IPS-20b (cell line): Measurements from ENCODE around the gene SPINDOC.

Experiments used
- H3K27ac ChIP-seq: one replicate; pipeline ENCODE4 v1.5.1; 2013; ENCODE audit warnings: low read length
- H3K27me3 ChIP-seq: 2 replicates; pipeline ENCODE4 v1.6.1; 2013; ENCODE audit warnings: mild to moderate bottlenecking, low read length, inconsistent platforms; ENCODE audit not compliant: insufficient read depth
- H3K36me3 ChIP-seq: 2 replicates; pipeline ENCODE4 v1.6.1; 2013; ENCODE audit warnings: low read depth, mild to moderate bottlenecking, inconsistent platforms, low read length, moderate library complexity; ENCODE audit not compliant: insufficient read depth
- H3K4me1 ChIP-seq: 2 replicates; pipeline ENCODE4 v1.6.1; 2013; ENCODE audit warnings: mild to moderate bottlenecking, control low read depth, inconsistent platforms, low read length, moderate library complexity; ENCODE audit not compliant: insufficient read depth
- H3K4me3 ChIP-seq: 2 replicates; pipeline ENCODE4 v1.5.1; 2013; ENCODE audit warnings: mild to moderate bottlenecking, low read length, inconsistent platforms
- H3K9ac ChIP-seq: 2 replicates; pipeline ENCODE4 v1.6.1; 2013; ENCODE audit warnings: low read depth, mild to moderate bottlenecking, inconsistent platforms, low read length, moderate library complexity
- H3K9me3 ChIP-seq: 2 replicates; pipeline ENCODE4 v1.6.1; 2013; ENCODE audit warnings: mild to moderate bottlenecking, low read depth, low read length, inconsistent platforms; ENCODE audit not compliant: insufficient read depth

Gene SPINDOC

GRCh38 chr11:63813035-63813562, at the start of gene SPINDOC:
SPINDOC (plus strand) TSS chr11:63813456; CDS start chr11:63813687, 231 bp downstream.
- Histone ChIP-seq H3K36me3 (peaks cover 35% of the 10 kb centered on the region), H3K27me3 (peaks cover 8% of the 10 kb centered on the region), H3K9ac (peak within 1 kb of the TSS; percentile 97), H3K27ac (peak within 1 kb of the TSS; percentile 95), H3K4me1 (peaks cover 14% of the 10 kb centered on the region), H3K4me3 (peak within 1 kb of the TSS; percentile 90), H3K9me3 (no peaks in the 10 kb centered on the region)

GRCh38 chr11:63763496-63764339, 49.5 kb upstream of the SPINDOC start:
- peaks cover 43% of the 10 kb centered on the region for H3K4me1 ChIP-seq
- H3K9me3 ChIP-seq: no peaks in the 10 kb centered on the region
- H3K36me3 ChIP-seq: peaks cover 30% of the 10 kb centered on the region
- H3K27ac ChIP-seq: peak overlapping the region; percentile 48
- peak overlapping the region; percentile 91 for H3K9ac ChIP-seq
- no peaks in the 10 kb centered on the region for H3K27me3 ChIP-seq
- H3K4me3 ChIP-seq: peak overlapping the region; percentile 91

GRCh38 chr11:63764340-63764678, 48.9 kb upstream of the SPINDOC start:
- Histone ChIP-seq H3K9me3 (no peaks in the 10 kb centered on the region), H3K4me3 (peak overlapping the region; percentile 91; the same call in 1 of the 2 replicates), H3K27me3 (peaks cover 1% of the 10 kb centered on the region; the same call in 1 of the 2 replicates), H3K4me1 (peaks cover 43% of the 10 kb centered on the region), H3K27ac (no peak overlapping the region), H3K9ac (peak overlapping the region; percentile 26; the same call in 1 of the 2 replicates), H3K36me3 (peaks cover 24% of the 10 kb centered on the region)

GRCh38 chr11:63764679-63765647, 48.3 kb upstream of the SPINDOC start:
- peak overlapping the region; percentile 26; the same call in 1 of the 2 replicates for H3K9ac ChIP-seq
- peaks cover 8% of the 10 kb centered on the region for H3K27me3 ChIP-seq
- H3K36me3 ChIP-seq: peaks cover 18% of the 10 kb centered on the region
- no peak overlapping the region for H3K27ac ChIP-seq
- peaks cover 40% of the 10 kb centered on the region for H3K4me1 ChIP-seq
- H3K4me3 ChIP-seq: peak overlapping the region; percentile 91; the same call in 1 of the 2 replicates
- no peaks in the 10 kb centered on the region for H3K9me3 ChIP-seq

GRCh38 chr11:63765688-63766241, 47.5 kb upstream of the SPINDOC start:
- Histone ChIP-seq H3K9me3 (no peaks in the 10 kb centered on the region), H3K36me3 (peaks cover 13% of the 10 kb centered on the region; the same call in 1 of the 2 replicates), H3K4me1 (peaks cover 34% of the 10 kb centered on the region), H3K27ac (no peak overlapping the region), H3K27me3 (peaks cover 16% of the 10 kb centered on the region), H3K4me3 (0 out of 2 replicates have a peak overlapping the region, but pooled peaks have one; percentile 25), H3K9ac (no peak overlapping the region)

GRCh38 chr11:63766531-63767235, 46.6 kb upstream of the SPINDOC start:
- Histone ChIP-seq H3K9me3 (no peaks in the 10 kb centered on the region), H3K9ac (peak overlapping the region; percentile 94; the same call in 1 of the 2 replicates), H3K4me1 (peaks cover 27% of the 10 kb centered on the region), H3K36me3 (peaks cover 13% of the 10 kb centered on the region; the same call in 1 of the 2 replicates), H3K4me3 (peak overlapping the region; percentile 92), H3K27me3 (peaks cover 25% of the 10 kb centered on the region), H3K27ac (no peak overlapping the region)

GRCh38 chr11:63767267-63767564, 46.0 kb upstream of the SPINDOC start:
- Histone ChIP-seq H3K4me1 (peaks cover 25% of the 10 kb centered on the region), H3K9me3 (no peaks in the 10 kb centered on the region), H3K4me3 (peak overlapping the region; percentile 92), H3K27ac (no peak overlapping the region), H3K9ac (peak overlapping the region; percentile 94; the same call in 1 of the 2 replicates), H3K36me3 (peaks cover 13% of the 10 kb centered on the region; the same call in 1 of the 2 replicates), H3K27me3 (peaks cover 25% of the 10 kb centered on the region)

- H3K9ac ChIP-seq: peak overlapping the region; percentile 94
- peaks cover 25% of the 10 kb centered on the region for H3K4me1 ChIP-seq
- H3K27ac ChIP-seq: peak overlapping the region; percentile 70
- H3K4me3 ChIP-seq: peak overlapping the region; percentile 92
- H3K9me3 ChIP-seq: no peaks in the 10 kb centered on the region
- H3K27me3 ChIP-seq: peaks cover 25% of the 10 kb centered on the region
- H3K36me3 ChIP-seq: peaks cover 13% of the 10 kb centered on the region; the same call in 1 of the 2 replicates
Measured at GRCh38 chr11:63767565-63768236, 45.6 kb upstream of the SPINDOC start.

GRCh38 chr11:63768237-63769041, 44.8 kb upstream of the SPINDOC start, which contains the start of gene ZFTA:
ZFTA (minus strand) TSS chr11:63768775; CDS start chr11:63768622, 153 bp downstream.
- H3K36me3 ChIP-seq: peaks cover 13% of the 10 kb centered on the region; the same call in 1 of the 2 replicates
- H3K4me3 ChIP-seq: peak within 1 kb of the TSS; percentile 92
- peak within 1 kb of the TSS; percentile 70 for H3K27ac ChIP-seq
- peak within 1 kb of the TSS; percentile 94 for H3K9ac ChIP-seq
- H3K27me3 ChIP-seq: peaks cover 30% of the 10 kb centered on the region
- no peaks in the 10 kb centered on the region for H3K9me3 ChIP-seq
- peaks cover 25% of the 10 kb centered on the region for H3K4me1 ChIP-seq
